Measurements from ENCODE around the gene RAD51B. TPM values are rescaled to one million over a fixed set of nuclear protein-coding genes. Genes with fewer than 3 reads are reported as not detected.

The RAD51B gene
- total and polyA plus RNA-seq, 2 of the 13 experiments (the other 11 are each of a cell fraction or from before 2014, with no cell fraction given): 7.0 to 9.5 TPM

GRCh38 chr14:68413509-68413908 is 593.9 kb downstream of the RAD51B start (continued):
- TF ChIP-seq RFXAP (CRISPR knock-in tag; IDR thresholded peaks at IDR 0.05; ENCODE audit: borderline replicate concordance) (no peak), YEATS4 (CRISPR knock-in tag; IDR thresholded peaks at IDR 0.05; ENCODE audit: borderline replicate concordance) (no peak), ZNF800 (CRISPR knock-in tag; IDR thresholded peaks at IDR 0.05) (no peak), ZNF891 (CRISPR knock-in tag; IDR thresholded peaks at IDR 0.05) (no peak), ZNF354B (CRISPR knock-in tag; IDR thresholded peaks at IDR 0.05) (no peak), CBFB (CRISPR knock-in tag; IDR thresholded peaks at IDR 0.05) (no peak)

GRCh38 chr14:68414121-68414520 is 594.5 kb downstream of the RAD51B start:
- H4K20me1 ChIP-seq (ENCODE audit: insufficient read depth, low read length): no peaks in the 10 kb centered on the region
- intact Hi-C loops (cut with micrococcal nuclease; ENCODE audit: unreplicated experiment): no loop called here
- FAIRE-seq (no peak), ATAC-seq (no peak), DNase-seq (ENCODE audit: low spot score) (no peak)
- H3K4me2 ChIP-seq (ENCODE audit: low read depth, low read length): no peak overlapping the region
- in situ Hi-C loops (cut with HindIII; ENCODE audit: extremely low pct_ligation_motif_present, low pct_unique_long_range_greater_than_20kb): no loop called here
- H3K4me1 ChIP-seq (ENCODE audit: insufficient read depth, low read length): no peaks in the 10 kb centered on the region
- no peaks in the 10 kb centered on the region for H3K79me2 ChIP-seq (ENCODE audit: insufficient read depth, low read length)
- 95% methylated on average over 2 of the region's 2 CpGs for WGBS (ENCODE audit: low lambda C conversion rate)
- no peak overlapping the region for H3K4me3 ChIP-seq (replicated peaks in 1 of 3; ENCODE audit: insufficient read depth in 1 of 3, low read depth in 2 of 3, low read length in 3 of 3)
- no peaks in the 10 kb centered on the region for H3K9me3 ChIP-seq (ENCODE audit: low read length)
- H3K9ac ChIP-seq (ENCODE audit: insufficient read depth, low read depth, low read length): no peak overlapping the region
- no TSS peak for BruUV-seq (replicated peaks)
- H2AFZ ChIP-seq (ENCODE audit: low read length): no peak overlapping the region
- POLR2A ChIA-PET: no interaction called here
- CTCF ChIA-PET (ENCODE audit: low intra/inter-chr PET ratio, low total read pairs): no interaction called here
- H3K27ac ChIP-seq (ENCODE audit: extremely low read length, insufficient read depth, low read length): no peak overlapping the region
- H3K36me3 ChIP-seq (replicated peaks in 1 of 2; ENCODE audit: control insufficient read depth in 1 of 2, insufficient read depth in 2 of 2, low read length in 2 of 2): no peaks in the 10 kb centered on the region
- H3K27me3 ChIP-seq (ENCODE audit: control insufficient read depth in 1 of 2, insufficient read depth in 2 of 2, low read length in 2 of 2): no peaks in the 10 kb centered on the region
- TF ChIP-seq STAT6 (CRISPR knock-in tag; IDR thresholded peaks at IDR 0.05; ENCODE audit: borderline replicate concordance) (no peak), STAG1 (CRISPR knock-in tag; IDR thresholded peaks at IDR 0.05) (no peak), ZBTB46 (CRISPR knock-in tag; IDR thresholded peaks at IDR 0.05; ENCODE audit: borderline replicate concordance) (no peak), ZSCAN29 (CRISPR knock-in tag; conservative IDR thresholded peaks at IDR 0.05) (no peak), CBFB (CRISPR knock-in tag; IDR thresholded peaks at IDR 0.05) (no peak), DDIT3 (CRISPR knock-in tag; IDR thresholded peaks at IDR 0.05) (no peak), ZFY (CRISPR knock-in tag; IDR thresholded peaks at IDR 0.05) (no peak), ATF4 (CRISPR knock-in tag; IDR thresholded peaks at IDR 0.05) (no peak), NR3C1 (CRISPR knock-in tag; IDR thresholded peaks at IDR 0.05) (no peak), PBX3 (CRISPR knock-in tag; IDR thresholded peaks at IDR 0.05; ENCODE audit: borderline replicate concordance) (no peak)

All from HepG2 (cell line).